Umbilical cord (tissue), 2 donors: ENCODE data around the gene TMEM135. TPM values are rescaled to one million over a fixed set of nuclear protein-coding genes. Genes with fewer than 3 reads are reported as not detected.
"Not testable (repeated sequence)": the region's sequence is repeated elsewhere in the genome, so short reads cannot be mapped to it uniquely, and the experiment has no call there.

ENCODE experiments used
- DNase-seq: peaks from one replicate; pipeline ENCODE4 v3.0.0-alpha.2; 2015; ENCODE audit warnings: low spot score
- total RNA-seq: library from RNA; depleted of rRNA; stranded (reverse); fragments of >200 nt; gene quantifications from one replicate; pipeline ENCODE4 v1.2.3, GENCODE V29; 2014; ENCODE audit warnings: low replicate concordance; ENCODE audit not compliant: insufficient read depth

The TMEM135 gene
- total RNA-seq, 1 donor from 2014 or later = 14.7 TPM

GRCh38 chr11:87141322-87141721 lies 103.6 kb downstream of the TMEM135 start:
- no peak for DNase-seq

DNA sequence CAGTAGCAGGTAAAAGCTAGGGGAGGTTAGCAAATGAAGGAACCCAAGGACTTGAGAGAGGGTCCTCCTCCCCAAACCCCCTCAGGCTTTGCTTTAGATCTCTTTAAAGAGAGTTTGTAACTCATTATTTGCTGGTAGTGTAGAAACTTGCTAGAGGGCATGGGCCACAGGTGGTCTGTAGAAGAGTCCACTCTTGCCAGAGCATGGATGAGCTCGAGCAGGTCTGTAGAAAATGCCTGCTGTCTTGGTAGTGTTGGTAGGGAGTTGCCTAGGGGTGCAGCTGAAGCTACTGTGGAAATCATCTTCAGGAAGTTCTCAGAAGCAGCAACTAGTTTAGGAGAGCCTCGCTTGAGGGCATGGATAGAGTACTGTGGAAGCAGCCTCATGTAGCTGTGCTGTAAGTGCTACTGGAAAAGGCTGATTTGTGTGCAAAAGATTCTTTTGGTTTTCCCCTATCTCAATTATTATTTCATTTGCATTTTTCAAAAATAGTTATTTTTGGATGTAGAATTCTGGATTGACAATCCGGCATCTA lies 104.3 kb downstream of the TMEM135 start:
- no peak for DNase-seq

GRCh38 chr11:87142594-87142993 lies 104.9 kb downstream of the TMEM135 start:
- DNase-seq = no peak

DNA sequence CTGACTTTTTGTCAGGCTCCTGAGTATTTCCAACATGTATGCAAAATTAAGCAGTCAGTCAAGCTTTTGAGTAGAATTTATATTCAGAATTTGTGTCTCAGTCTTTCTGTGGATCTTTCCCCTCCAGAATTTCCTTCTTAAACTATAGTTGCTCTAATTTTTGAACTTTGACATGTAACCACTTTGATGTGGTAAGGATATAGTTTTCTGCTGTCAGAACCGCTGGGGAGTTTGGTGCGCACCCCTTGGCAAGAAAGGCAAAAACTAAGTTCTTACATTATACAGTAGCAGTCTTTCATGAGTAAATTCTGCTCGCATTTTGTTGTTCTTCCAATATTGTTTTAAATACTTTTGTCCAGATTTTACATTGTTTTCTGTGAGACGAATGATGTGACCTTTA lies 105.9 kb downstream of the TMEM135 start:
- DNase-seq = no peak

GRCh38 chr11:87144252-87144651 lies 106.5 kb downstream of the TMEM135 start:
- DNase-seq = no peak

GRCh38 chr11:87148749-87149148 lies 111.0 kb downstream of the TMEM135 start:
- no peak for DNase-seq

DNA sequence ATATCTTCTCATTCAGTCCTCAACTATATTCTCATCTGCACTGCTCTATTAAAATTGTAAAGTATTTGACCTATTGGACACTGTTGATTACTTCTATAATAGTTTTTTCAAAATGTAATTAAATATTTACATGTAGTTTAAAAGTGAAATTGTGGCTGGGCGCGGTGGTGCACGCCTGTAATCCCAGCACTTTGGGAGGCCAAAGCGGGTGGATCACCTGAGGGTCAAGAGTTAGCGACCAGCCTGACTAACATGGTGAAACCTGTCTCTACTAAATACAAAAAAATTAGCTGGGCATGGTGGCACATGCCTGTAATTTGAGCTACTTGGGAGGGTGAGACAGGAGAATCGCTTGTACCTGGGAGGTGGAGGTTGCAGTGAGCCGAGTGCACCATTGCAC lies 112.0 kb downstream of the TMEM135 start:
- DNase-seq = not testable (repeated sequence)

DNA sequence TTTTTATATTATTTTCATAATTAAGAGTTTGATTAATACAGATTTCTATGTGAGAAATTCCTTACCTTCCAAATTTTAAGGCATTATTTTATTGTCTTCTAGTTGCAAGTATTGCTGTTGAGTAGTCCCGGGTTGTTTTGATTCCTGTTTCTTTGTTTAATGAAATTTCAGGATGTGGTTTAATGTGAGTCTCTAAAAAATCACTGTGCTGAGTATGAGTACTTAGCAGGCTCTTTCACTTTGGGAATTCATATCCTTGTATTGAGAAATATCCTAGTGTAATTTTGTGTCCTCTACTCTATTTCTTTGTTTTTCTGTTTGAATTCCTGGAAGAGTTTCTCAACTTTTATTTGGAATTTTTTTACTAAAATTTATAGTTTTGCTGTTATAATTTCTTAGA lies 113.2 kb downstream of the TMEM135 start:
- DNase-seq = no peak

GRCh38 chr11:87154246-87154645 lies 116.5 kb downstream of the TMEM135 start:
- no peak for DNase-seq

DNA sequence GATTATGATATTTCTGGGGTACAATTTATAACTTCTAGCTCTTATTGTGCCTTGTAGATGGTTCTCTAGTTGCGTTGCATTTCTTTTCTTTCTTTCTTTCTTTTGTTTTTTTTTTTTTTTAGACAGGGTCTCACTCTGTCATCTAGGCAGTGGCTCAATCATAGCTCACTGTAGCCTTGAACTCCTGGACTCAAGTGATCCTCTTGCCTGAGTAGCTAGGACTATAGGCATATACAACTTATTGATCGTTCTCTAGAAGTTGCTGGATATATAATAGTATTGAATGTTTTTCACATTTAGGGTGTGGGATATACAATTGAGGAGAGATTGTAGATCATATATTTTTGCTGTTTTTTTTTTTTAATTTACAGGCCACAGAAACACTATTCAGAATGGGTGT lies 119.2 kb downstream of the TMEM135 start:
- no peak for DNase-seq

DNA sequence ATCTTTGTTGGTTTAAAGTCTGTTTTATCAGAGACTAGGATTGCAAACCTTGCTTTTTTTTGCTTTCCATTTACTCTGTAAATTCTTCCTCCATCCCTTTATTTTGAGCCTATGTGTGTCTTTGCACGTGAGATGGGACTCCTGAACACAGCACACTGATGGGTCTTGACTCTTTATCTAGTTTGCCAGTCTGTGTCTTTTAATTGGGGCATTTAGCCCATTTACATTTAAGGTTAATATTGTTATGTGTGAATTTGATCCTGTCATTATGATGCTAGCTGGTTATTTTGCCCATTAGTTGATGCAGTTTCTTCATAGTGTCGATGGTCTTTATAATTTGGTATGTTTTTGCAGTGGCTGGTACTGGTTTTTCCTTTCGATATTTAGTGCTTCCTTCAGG lies 131.3 kb downstream of the TMEM135 start:
- DNase-seq = not testable (repeated sequence)

DNA sequence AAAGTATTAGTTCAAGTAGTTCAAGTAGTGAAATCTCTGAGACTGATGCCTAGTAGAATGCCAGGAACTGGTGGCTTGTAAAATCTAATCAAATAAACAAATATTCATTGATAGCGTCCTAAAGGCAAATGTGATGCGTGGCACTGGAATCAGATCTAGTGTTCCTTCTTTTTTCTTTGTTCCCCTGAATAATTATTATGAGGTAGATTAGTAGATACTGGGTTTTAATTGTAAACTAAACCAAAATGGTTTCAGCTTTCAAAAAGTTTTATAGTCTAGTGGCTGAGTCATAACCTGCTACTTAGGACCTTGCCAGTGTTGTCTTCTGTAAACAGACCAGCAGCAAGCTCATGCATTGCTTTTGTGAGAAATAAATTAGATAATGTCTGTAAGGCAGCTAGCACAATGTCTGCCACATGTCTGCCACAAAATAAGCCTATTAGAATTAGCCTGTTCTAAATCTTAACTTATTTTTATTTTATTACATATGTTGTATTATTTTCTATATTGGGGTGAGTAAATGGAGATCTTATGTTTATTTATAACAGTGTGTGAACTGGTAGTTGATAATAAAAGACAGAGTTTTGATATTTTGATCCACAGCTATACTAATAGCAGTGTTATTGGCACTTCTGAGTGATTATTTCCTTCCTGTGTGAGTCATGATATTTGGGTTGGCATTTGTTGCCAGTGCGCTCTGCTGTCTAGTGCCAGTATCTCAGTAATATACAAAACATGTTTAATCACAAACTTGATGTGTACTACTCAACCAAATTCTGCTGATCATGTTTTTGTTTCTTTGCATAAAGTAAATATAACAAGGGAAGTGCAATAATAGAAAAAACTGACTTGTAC lies 135.7 kb downstream of the TMEM135 start:
- no peak for DNase-seq

GRCh38 chr11:87174870-87175269 lies 137.1 kb downstream of the TMEM135 start:
- no peak for DNase-seq

DNA sequence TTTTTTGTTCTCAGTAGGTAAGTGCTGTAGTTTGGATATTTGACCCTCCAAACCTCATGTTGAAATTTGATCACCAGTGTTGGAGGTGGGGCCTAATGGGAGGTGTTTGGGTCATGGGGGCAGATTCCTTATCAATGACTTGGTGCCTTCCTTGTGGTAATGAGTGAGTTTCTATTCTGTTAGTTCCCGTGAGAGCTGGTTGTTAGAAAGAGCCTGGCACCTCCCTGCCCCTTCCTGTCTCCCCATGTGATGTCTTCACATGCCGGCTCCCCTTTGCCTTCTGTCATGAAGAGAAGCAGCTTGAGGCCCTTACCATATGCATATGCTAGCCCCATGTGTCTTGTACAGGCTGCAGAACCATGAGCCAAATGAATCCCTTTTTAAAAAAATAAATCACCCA lies 138.3 kb downstream of the TMEM135 start:
- DNase-seq = no peak

GRCh38 chr11:87179621-87180020 lies 141.9 kb downstream of the TMEM135 start:
- DNase-seq = no peak

DNA sequence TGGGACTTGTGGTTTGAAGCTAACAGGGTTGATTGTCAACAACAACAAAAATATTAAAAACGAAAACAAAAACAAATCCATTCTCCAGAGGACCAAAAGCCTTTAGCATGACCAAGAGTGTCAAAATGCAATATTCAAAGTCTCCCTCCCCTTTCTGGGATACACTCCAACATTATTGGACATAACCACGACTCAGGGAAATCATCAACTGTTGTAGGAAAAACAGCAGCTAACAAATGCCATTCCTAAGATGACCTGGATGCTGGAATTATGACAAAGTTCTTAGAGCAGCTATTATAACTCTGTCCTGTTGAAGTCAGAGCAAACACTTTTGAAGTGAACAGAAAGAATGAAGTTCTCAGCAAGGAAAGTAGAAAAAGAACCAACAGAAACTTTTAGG lies 143.0 kb downstream of the TMEM135 start:
- DNase-seq = no peak

GRCh38 chr11:87181143-87181542 lies 143.4 kb downstream of the TMEM135 start:
- DNase-seq = no peak

- DNase-seq = no peak
Observed at GRCh38 chr11:87185228-87185627, 147.5 kb downstream of the TMEM135 start.

- DNase-seq = no peak
Observed at GRCh38 chr11:87187076-87187475, 149.3 kb downstream of the TMEM135 start.

- no peak for DNase-seq
Observed at GRCh38 chr11:87187930-87188329, 150.2 kb downstream of the TMEM135 start.

GRCh38 chr11:87188396-87188795 lies 150.7 kb downstream of the TMEM135 start:
- DNase-seq = not testable (repeated sequence)

- not testable (repeated sequence) for DNase-seq
Observed at GRCh38 chr11:87188921-87189320, 151.2 kb downstream of the TMEM135 start.

DNA sequence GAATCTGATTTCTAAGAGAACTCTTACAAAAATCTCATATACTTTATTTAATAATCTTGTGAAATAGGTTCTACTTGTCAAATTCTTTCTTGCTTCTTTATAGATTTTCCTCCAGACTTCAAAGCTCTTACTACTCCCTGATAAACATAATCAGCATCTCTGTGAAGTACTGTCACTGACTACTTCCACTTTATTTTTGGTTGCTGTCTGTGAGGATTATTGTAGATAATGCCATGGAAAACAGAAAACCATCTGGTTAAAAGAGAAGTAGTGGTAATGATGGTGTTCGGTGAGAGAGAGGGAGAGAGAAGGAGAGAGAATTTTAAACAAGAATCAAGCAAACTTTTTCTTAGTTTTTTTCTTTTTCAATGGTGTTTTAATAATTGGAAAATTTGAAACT lies 152.3 kb downstream of the TMEM135 start:
- peak; percentile 71 for DNase-seq
